CD8-positive, alpha-beta memory T cell (primary cell): ENCODE data around the gene ESPN. TPM values are rescaled to one million over a fixed set of nuclear protein-coding genes. Genes with fewer than 3 reads are reported as not detected.

Experiments
- CTCF ChIA-PET: fragments of 350-600 bp; sonication (Branson Sonifier 250); formaldehyde crosslinking; loops from one replicate; lab custom pipeline; 2021; ENCODE audit warnings: antibody characterized with exemption; lab: Charles Lee
- POLR2A ChIA-PET: fragments of 350-600 bp; sonication (Branson Sonifier 250); formaldehyde crosslinking; loops from one replicate; lab custom pipeline; 2021; ENCODE audit warnings: antibody characterized with exemption; lab: Charles Lee
- DNase-seq, 5 donors: peaks; one replicate each; pipeline versions ENCODE4 v3.0.0 to v3.0.0-alpha.2; 2020 to 2022; ENCODE audit warnings: mixed read lengths in 1 of 5
- H3K27ac ChIP-seq: one replicate; pipeline ENCODE4 v1.7.0; 2013; ENCODE audit warnings: low read depth, mild to moderate bottlenecking, low read length, moderate library complexity
- H3K27me3 ChIP-seq: 2 replicates; pipeline ENCODE4 v1.7.0; 2013; ENCODE audit warnings: low read length, mild to moderate bottlenecking; ENCODE audit not compliant: insufficient read depth, poor library complexity, severe bottlenecking
- H3K36me3 ChIP-seq: 2 replicates; pipeline ENCODE4 v1.7.0; 2013; ENCODE audit warnings: mild to moderate bottlenecking, low read length, moderate library complexity; ENCODE audit not compliant: insufficient read depth
- H3K4me1 ChIP-seq: 2 replicates; pipeline ENCODE4 v1.7.0; 2013; ENCODE audit warnings: mild to moderate bottlenecking, low read length, moderate library complexity; ENCODE audit not compliant: insufficient read depth
- H3K4me3 ChIP-seq: 2 replicates; pipeline ENCODE4 v1.7.0; 2013; ENCODE audit warnings: mild to moderate bottlenecking, low read length
- H3K9me3 ChIP-seq: 2 replicates; pipeline ENCODE4 v1.7.0; 2013; ENCODE audit warnings: mild to moderate bottlenecking, low read length
- H3K27ac Mint-ChIP-seq, 8 donors: one replicate each; pipeline ENCODE4 v1.8.0; 2020 to 2021; ENCODE audit warnings: mixed read lengths in 8 of 8, mild to moderate bottlenecking in 6 of 8, inconsistent platforms in 3 of 8, moderate library complexity in 3 of 8
- H3K27me3 Mint-ChIP-seq, 2 donors: one replicate each; pipeline ENCODE4 v1.8.0; 2020 to 2021; ENCODE audit warnings: mixed read lengths in 2 of 2, mild to moderate bottlenecking in 1 of 2, moderate library complexity in 1 of 2
- H3K36me3 Mint-ChIP-seq, 3 donors: one replicate each; pipeline ENCODE4 v1.8.0; 2020 to 2021; ENCODE audit warnings: mixed read lengths in 3 of 3, inconsistent platforms in 1 of 3, mild to moderate bottlenecking in 1 of 3
- H3K4me1 Mint-ChIP-seq, 3 donors: one replicate each; pipeline ENCODE4 v1.8.0; 2020 to 2021; ENCODE audit warnings: mixed read lengths in 3 of 3, inconsistent platforms in 1 of 3, mild to moderate bottlenecking in 1 of 3
- H3K4me3 Mint-ChIP-seq, 7 donors: one replicate each; pipeline ENCODE4 v1.8.0; 2020 to 2021; ENCODE audit warnings: mixed read lengths in 7 of 7, mild to moderate bottlenecking in 6 of 7, moderate library complexity in 4 of 7, inconsistent platforms in 2 of 7
- H3K9me3 Mint-ChIP-seq, 5 donors: one replicate each; pipeline ENCODE4 v1.8.0; 2020 to 2022; ENCODE audit warnings: mixed read lengths in 5 of 5, mild to moderate bottlenecking in 3 of 5, moderate library complexity in 2 of 5, inconsistent platforms in 1 of 5
- polyA plus RNA-seq: library from polyadenylated mRNA; unstranded; fragments of 300-500 nt; fragmentation: Illumina TruSeq; gene quantifications from one replicate; pipeline ENCODE4 v1.2.3, GENCODE V29; 2021
- total RNA-seq, 2 experiments: library from RNA; stranded (reverse); gene quantifications; one replicate each; pipeline ENCODE4 v1.2.3, GENCODE V29; 2021

ESPN gene
- total and polyA plus RNA-seq, 3 experiments from 2014 or later = 0.28 to 0.60 (median 0.48) TPM

DNA sequence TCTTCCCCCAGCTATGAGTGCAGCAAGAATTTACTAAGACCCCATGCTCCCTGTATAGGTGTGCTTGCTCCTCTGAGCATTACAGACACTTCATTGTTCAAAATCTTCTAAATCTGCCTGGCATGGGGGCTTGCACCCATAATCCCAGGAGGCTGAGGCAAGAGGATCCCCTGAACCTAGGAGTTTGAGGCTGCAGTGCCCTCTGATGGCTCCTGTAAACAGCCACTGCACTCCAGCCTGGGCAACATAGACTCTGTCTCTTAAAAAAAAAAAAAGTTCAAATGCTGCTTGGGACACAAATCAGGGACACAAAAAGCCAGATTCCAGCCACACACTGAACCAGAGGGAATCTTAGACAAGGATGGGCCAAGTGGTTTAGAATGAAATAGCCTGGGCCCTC, 27.6 kb upstream of the ESPN start:
- no peaks in the 10 kb centered on the region for H3K36me3 ChIP-seq
- DNase-seq = no peak
- ChIA-PET CTCF (interaction anchor here (0.8 to 1.0 kb wide), 3 partner anchors 10 to 38 kb away, joined by 3 to 5 read pairs (median 4); no protein-coding TSS in a partner anchor), POLR2A (no interaction called here)
- H3K9me3 Mint-ChIP-seq = no peaks in the 10 kb centered on the region
- H3K4me1 ChIP-seq = peaks cover 25% of the 10 kb centered on the region
- H3K36me3 Mint-ChIP-seq = peaks cover 0 to 1% (median 0%) of the 10 kb centered on the region in 3 donors
- H3K27ac ChIP-seq = no peak overlapping the region
- no peak overlapping the region for H3K4me3 ChIP-seq
- H3K27me3 Mint-ChIP-seq = peaks cover 3 to 7% of the 10 kb centered on the region in 2 donors
- no peak overlapping the region for H3K4me3 Mint-ChIP-seq
- no peak overlapping the region for H3K27ac Mint-ChIP-seq
- H3K9me3 ChIP-seq = no peaks in the 10 kb centered on the region
- peaks cover 16 to 22% (median 21%) of the 10 kb centered on the region in 3 donors for H3K4me1 Mint-ChIP-seq
- no peaks in the 10 kb centered on the region for H3K27me3 ChIP-seq

DNA sequence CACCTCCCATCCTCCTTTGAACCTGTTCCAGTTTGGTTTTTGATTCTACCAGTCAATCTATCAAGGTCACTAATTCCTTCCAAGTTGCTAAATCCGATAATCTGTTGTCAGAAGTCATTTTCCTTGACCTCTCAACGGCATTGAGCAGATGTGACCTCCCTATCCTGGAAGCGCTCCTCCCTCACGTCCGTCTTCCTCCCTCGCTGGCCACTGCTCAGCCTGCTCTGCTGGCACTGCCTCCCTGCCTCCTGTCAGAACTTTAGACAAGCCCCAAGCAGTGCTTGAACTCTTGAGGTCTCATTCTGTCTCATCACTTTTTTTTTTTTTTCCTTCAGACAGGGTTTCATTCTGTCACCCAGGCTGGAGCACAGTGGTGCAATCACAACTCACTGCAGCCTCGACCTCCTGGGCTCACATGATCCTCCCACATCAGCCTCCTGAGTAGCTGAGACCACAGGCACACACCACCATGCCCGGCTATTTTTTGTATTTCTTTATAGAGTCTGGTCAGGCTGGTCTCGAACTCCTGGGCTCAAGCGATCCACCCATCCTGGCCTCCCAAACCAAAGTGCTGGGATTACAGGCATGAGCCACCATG, 26.6 kb upstream of the ESPN start:
- H3K9me3 Mint-ChIP-seq = no peaks in the 10 kb centered on the region
- ChIA-PET CTCF (interaction anchor here (2.6 to 3.2 kb wide), 2 partner anchors 50 to 151 kb away, joined by 9 to 21 read pairs; no protein-coding TSS in a partner anchor), POLR2A (no interaction called here)
- no peak overlapping the region for H3K27ac ChIP-seq
- peak overlapping the region in 2 of 8 donors; percentile 18 to 27 for H3K27ac Mint-ChIP-seq
- H3K27me3 ChIP-seq = no peaks in the 10 kb centered on the region
- peaks cover 18% of the 10 kb centered on the region for H3K4me1 ChIP-seq
- H3K36me3 ChIP-seq = no peaks in the 10 kb centered on the region
- peaks cover 7 to 11% of the 10 kb centered on the region in 2 donors for H3K27me3 Mint-ChIP-seq
- peaks cover 13 to 16% (median 15%) of the 10 kb centered on the region in 3 donors for H3K4me1 Mint-ChIP-seq
- H3K4me3 Mint-ChIP-seq = peak overlapping the region in 1 of 7 donors; percentile 24
- no peaks in the 10 kb centered on the region for H3K9me3 ChIP-seq
- peaks cover 0 to 1% (median 0%) of the 10 kb centered on the region in 3 donors for H3K36me3 Mint-ChIP-seq
- H3K4me3 ChIP-seq = no peak overlapping the region
- DNase-seq = no peak

DNA sequence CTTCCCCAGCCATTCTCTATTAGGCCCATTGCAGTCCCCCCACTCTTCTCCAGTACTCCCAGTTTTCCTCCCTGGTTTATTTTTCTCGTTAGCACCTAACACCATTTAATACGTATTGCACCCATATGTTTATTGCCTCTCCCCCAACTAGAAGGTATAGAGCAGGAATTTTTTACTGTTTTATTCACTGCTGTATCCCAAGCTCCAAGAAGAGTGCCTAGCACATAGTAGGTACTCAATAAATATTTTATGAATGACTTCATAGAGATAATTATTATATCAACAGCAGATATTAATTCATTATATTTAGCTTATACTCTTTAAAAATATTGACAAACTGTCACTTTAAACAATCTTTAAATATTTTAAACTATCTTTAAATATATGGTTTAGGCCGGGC, 25.3 kb upstream of the ESPN start:
- Mint-ChIP-seq H3K4me1 (peaks cover 6 to 13% (median 8%) of the 10 kb centered on the region in 3 donors), H3K9me3 (no peaks in the 10 kb centered on the region), H3K4me3 (no peak overlapping the region), H3K27me3 (peaks cover 9 to 11% of the 10 kb centered on the region in 2 donors), H3K27ac (peak overlapping the region in 1 of 8 donors; percentile 3), H3K36me3 (no peaks in the 10 kb centered on the region)
- CTCF ChIA-PET = interaction anchor here (2.6 to 3.2 kb wide), 2 partner anchors 51 to 152 kb away, joined by 9 to 21 read pairs; no protein-coding TSS in a partner anchor
- H3K27ac ChIP-seq = no peak overlapping the region
- no peaks in the 10 kb centered on the region for H3K27me3 ChIP-seq
- H3K9me3 ChIP-seq = no peaks in the 10 kb centered on the region
- DNase-seq = no peak
- POLR2A ChIA-PET = no interaction called here
- no peak overlapping the region for H3K4me3 ChIP-seq
- peaks cover 12% of the 10 kb centered on the region for H3K4me1 ChIP-seq
- no peaks in the 10 kb centered on the region for H3K36me3 ChIP-seq

DNA sequence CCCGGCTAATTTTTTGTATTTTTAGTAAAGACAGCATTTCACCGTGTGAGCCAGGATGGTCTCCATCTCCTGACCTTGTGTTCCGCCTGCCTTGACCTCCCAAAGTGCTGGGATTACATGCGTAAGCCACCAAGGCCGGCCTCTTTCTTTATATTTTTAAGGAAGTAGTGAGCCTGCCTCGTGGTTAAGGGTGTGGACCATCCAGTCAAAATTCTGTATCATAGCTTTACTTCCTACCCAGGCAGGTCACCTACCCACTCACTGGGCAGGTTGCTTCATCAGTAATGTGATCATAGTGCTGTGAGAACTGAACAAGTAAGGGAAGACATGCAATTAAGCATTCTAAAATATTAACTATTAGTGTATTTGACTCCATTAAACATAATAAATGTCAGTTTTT, 22.9 kb upstream of the ESPN start:
- H3K4me3 ChIP-seq = no peak overlapping the region
- Mint-ChIP-seq H3K36me3 (no peaks in the 10 kb centered on the region), H3K4me1 (peaks cover 0 to 4% (median 3%) of the 10 kb centered on the region in 3 donors), H3K4me3 (no peak overlapping the region), H3K27me3 (peaks cover 11% of the 10 kb centered on the region in 2 donors), H3K9me3 (no peaks in the 10 kb centered on the region), H3K27ac (no peak overlapping the region)
- no peak for DNase-seq
- no peaks in the 10 kb centered on the region for H3K9me3 ChIP-seq
- no peaks in the 10 kb centered on the region for H3K4me1 ChIP-seq
- no peaks in the 10 kb centered on the region for H3K27me3 ChIP-seq
- ChIA-PET POLR2A (interaction anchor here (2.2 kb wide), 1 partner anchor 53 kb away, joined by 9 read pairs; no protein-coding TSS in a partner anchor), CTCF (interaction anchor here (2.5 to 8.6 kb wide), 3 partner anchors 39 to 155 kb away, joined by 13 to 63 read pairs (median 17); no protein-coding TSS in a partner anchor)
- H3K36me3 ChIP-seq = no peaks in the 10 kb centered on the region
- H3K27ac ChIP-seq = no peak overlapping the region

DNA sequence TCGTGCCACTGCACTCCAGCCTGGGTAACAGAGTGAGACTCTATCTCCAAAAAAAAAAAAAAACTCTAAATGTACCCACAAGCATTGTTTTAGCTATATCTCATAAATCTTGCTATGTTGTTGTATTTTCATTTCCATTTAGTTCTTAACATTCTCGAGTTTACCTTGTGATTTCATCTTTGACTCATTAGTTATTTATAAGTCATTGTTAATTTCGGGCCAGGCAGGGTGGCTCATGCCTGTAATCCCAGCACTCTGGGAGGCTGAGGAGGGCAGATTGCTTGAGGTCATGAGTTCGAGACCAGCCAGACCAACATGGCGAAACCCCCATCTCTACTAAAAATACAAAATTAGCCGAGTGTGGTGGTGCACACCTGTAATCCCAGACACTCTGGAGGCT, 16.6 kb upstream of the ESPN start:
- no peaks in the 10 kb centered on the region for H3K36me3 ChIP-seq
- CTCF ChIA-PET = interaction anchor here (1.2 to 8.6 kb wide), 3 partner anchors 11 to 161 kb away, joined by 5 to 63 read pairs (median 7); no protein-coding TSS in a partner anchor

DNA sequence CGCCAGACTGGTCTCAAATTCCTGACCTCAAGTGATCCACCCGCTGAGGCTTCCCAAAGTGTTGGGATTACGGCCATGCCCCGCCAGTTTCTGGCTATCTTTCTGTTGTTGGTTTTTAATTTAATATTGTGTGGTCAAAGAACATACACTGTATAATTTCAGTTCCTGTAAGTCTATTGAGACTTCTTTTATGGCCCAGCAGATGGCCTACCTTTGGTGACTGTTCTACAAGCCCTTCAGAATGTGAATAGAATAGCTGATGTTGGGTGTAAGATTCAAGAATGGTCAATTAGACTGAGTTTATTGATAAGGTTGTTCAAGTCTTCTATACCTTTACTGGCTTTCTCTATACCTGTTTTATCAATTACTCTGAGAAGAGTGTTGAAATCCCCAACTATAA, 15.5 kb upstream of the ESPN start:
- no peaks in the 10 kb centered on the region for H3K36me3 ChIP-seq
- H3K4me1 Mint-ChIP-seq = peaks cover 0 to 3% (median 3%) of the 10 kb centered on the region in 3 donors
- no peak for DNase-seq
- no peaks in the 10 kb centered on the region for H3K27me3 ChIP-seq
- no peak overlapping the region for H3K4me3 ChIP-seq
- CTCF ChIA-PET = interaction anchor here (0.7 to 8.6 kb wide), 2 partner anchors 9 to 162 kb away, joined by 3 to 63 read pairs; no protein-coding TSS in a partner anchor
- H3K36me3 Mint-ChIP-seq = peaks cover 0 to 4% (median 0%) of the 10 kb centered on the region in 3 donors
- no peaks in the 10 kb centered on the region for H3K4me1 ChIP-seq
- no peak overlapping the region for H3K4me3 Mint-ChIP-seq
- peak overlapping the region in 1 of 8 donors; percentile 33 for H3K27ac Mint-ChIP-seq
- H3K27ac ChIP-seq = no peak overlapping the region
- H3K9me3 Mint-ChIP-seq = no peaks in the 10 kb centered on the region
- POLR2A ChIA-PET = no interaction called here
- H3K27me3 Mint-ChIP-seq = peaks cover 21 to 28% of the 10 kb centered on the region in 2 donors
- no peaks in the 10 kb centered on the region for H3K9me3 ChIP-seq

More for the DNA sequence above, 16.6 kb upstream of the ESPN start:
- H3K4me1 ChIP-seq = no peaks in the 10 kb centered on the region
- H3K27me3 ChIP-seq = no peaks in the 10 kb centered on the region
- POLR2A ChIA-PET = no interaction called here
- no peak overlapping the region for H3K4me3 Mint-ChIP-seq
- H3K27ac Mint-ChIP-seq = no peak overlapping the region
- no peak overlapping the region for H3K4me3 ChIP-seq
- no peak for DNase-seq
- H3K27ac ChIP-seq = no peak overlapping the region
- no peaks in the 10 kb centered on the region for H3K9me3 Mint-ChIP-seq
- H3K27me3 Mint-ChIP-seq = peaks cover 14 to 23% of the 10 kb centered on the region in 2 donors
- peaks cover 0 to 4% (median 0%) of the 10 kb centered on the region in 3 donors for H3K36me3 Mint-ChIP-seq
- H3K9me3 ChIP-seq = no peaks in the 10 kb centered on the region
- H3K4me1 Mint-ChIP-seq = peaks cover 0 to 4% (median 3%) of the 10 kb centered on the region in 3 donors

DNA sequence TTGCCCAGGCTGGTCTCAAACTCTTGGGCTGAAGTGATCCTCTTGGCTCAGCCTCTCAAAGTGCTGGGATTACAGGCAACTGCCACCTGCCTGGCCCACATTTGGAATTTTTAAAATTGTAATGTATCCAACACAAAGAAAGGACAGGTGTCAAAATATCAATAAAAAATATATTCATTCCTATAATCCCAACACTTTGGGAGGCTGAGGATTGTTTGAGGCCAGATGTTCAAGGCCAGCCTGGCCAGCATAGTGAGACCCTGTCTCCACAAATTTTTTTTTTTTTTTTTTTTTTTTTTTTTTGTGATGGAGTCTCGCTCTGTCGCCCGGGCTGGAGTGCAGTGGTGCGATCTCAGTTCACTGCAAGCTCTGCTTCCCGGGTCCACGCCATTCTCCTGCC, 14.8 kb upstream of the ESPN start:
- ChIA-PET CTCF (interaction anchor here (1.0 kb wide), 1 partner anchor 75 kb away, joined by 3 read pairs; no protein-coding TSS in a partner anchor), POLR2A (no interaction called here)
- H3K27ac ChIP-seq = no peak overlapping the region
- H3K4me3 Mint-ChIP-seq = no peak overlapping the region
- DNase-seq = no peak
- H3K27me3 ChIP-seq = peaks cover 6% of the 10 kb centered on the region
- H3K4me1 Mint-ChIP-seq = peaks cover 2 to 5% (median 5%) of the 10 kb centered on the region in 3 donors
- H3K9me3 ChIP-seq = no peaks in the 10 kb centered on the region
- H3K9me3 Mint-ChIP-seq = no peaks in the 10 kb centered on the region
- H3K36me3 Mint-ChIP-seq = peaks cover 0 to 4% (median 0%) of the 10 kb centered on the region in 3 donors
- peaks cover 5% of the 10 kb centered on the region for H3K4me1 ChIP-seq
- H3K27ac Mint-ChIP-seq = no peak overlapping the region
- H3K36me3 ChIP-seq = no peaks in the 10 kb centered on the region
- peaks cover 28 to 34% of the 10 kb centered on the region in 2 donors for H3K27me3 Mint-ChIP-seq
- no peak overlapping the region for H3K4me3 ChIP-seq
